Posterior cingulate gyrus (tissue), 11 donors: Measurements from ENCODE around the gene LRIF1.
"Not testable (repeated sequence)": the region's sequence is repeated elsewhere in the genome, so short reads cannot be mapped to it uniquely, and the experiment has no call there.

ENCODE experiments used
- DNase-seq, 10 donors: peaks; one replicate each; pipeline versions ENCODE4 v3.0.0 to v3.0.0-alpha.2; 2020 to 2021; ENCODE audit warnings: mixed read lengths in 3 of 10
- intact Hi-C: fragments of 100-400 bp; cut with DNase I; formaldehyde crosslinking; loops from one replicate; pipeline ENCODE4 v1.15.1; 2023

Gene LRIF1

DNA sequence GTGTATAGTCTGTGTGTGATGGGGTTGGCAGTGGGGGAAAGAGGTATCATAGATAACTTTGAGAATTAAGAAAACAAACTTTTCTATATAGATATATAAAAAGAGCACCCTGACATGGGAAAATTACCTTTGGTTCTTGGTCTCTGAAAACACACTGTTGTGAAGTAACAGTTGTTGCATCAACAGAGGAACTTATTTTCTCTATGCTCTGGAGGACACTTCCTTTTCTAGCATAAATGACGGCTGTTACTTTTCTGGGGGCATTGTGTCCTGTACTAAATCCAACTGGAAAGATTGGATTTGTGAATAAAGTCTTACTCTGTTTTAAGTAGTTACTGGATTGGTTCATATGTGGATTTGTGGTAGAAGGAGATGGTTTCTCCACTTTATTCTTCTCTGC, 12.6 kb downstream of the LRIF1 start:
- no peak for DNase-seq
- intact Hi-C loops: no loop called here

- DNase-seq: no peak
- intact Hi-C loops: no loop called here
These were observed 15.5 kb downstream of the LRIF1 start for GRCh38 chr1:110948038-110948810.

- intact Hi-C loops: no loop called here
These were observed 18.1 kb downstream of the LRIF1 start for GRCh38 chr1:110945626-110946025.

GRCh38 chr1:110944806-110945205, 18.9 kb downstream of the LRIF1 start:
- DNase-seq: no peak
- intact Hi-C loops: no loop called here

More at GRCh38 chr1:110945626-110946025, 18.1 kb downstream of the LRIF1 start:
- DNase-seq: no peak

DNA sequence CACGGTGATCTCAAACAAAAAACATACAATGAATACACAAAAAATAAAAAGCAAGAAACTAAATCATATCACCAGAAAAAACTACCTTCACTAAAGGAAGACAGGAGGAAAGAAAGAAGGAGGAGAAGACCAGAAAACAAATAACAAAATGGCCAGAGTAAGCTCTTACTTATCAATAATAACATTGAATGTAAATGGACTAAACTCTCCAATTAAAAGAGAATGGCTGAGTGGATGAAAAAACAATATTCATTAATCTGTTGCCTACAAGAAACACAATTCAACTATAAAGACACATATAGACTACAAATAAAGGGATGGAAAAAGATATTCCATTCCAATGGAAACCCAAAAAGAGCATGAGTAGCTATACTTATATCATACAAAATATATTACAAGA, 27.2 kb downstream of the LRIF1 start:
- intact Hi-C loops: no loop called here
- no peak for DNase-seq

DNA sequence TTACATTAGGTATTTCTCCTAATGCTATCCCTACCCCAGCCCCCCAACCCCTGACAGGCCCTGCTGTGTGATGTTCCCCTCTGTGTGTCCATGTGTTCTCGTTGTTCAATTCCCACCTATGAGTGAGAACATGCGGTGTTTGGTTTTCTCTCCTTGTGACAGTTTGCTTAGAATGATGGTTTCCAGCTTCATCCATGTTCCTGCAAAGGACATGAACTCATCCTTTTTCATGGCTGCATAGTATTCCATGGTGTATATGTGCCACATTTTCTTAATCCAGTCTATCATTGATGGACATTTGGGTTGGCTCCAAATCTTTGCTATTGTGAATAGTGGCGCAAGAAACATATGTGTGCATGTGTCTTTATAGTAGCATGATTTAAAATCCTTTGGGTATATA, 32.6 kb downstream of the LRIF1 start:
- intact Hi-C loops, DNase-seq: not testable (repeated sequence)

DNA sequence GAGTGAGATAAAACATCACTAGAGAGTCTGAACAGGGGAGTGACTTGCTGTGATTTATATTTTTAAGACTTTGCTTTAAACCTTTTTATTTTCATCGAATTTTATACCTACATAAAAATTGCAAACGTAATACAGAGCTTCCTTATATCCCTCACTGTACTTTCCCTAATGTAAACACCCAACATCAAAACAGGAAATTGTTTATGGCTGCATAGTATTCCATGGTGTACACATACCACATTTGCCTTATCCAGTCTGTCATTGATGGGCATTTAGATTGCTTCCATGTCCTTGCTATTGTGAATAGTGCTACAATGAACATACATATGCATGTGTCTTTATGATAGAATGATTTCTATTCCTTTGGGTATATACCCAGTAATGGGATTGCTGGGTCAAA, 34.8 kb downstream of the LRIF1 start:
- intact Hi-C loops: no loop called here
- no peak for DNase-seq

DNA sequence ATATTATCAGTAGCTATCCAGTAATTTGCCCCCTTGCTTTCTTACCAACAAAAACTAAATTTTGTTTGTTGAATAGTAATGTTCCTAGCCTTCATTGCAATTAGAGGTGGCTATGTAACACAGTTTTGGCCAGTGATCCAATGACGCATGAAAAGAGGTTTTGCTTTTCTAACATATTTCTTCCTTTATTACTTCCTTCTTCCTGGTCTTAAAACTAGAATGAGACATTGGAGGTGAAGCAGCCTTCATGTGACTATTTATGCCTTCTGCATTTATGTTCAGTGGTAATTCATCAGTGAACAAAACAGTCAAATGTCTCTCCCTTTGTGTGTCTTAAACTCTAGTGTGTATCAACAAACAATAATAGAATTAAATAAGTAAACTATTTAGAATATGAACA, 35.5 kb downstream of the LRIF1 start:
- no peak for DNase-seq

GRCh38 chr1:110927484-110928075, 36.1 kb downstream of the LRIF1 start:
- DNase-seq: no peak
- intact Hi-C loops: no loop called here

More for the DNA sequence above, 35.5 kb downstream of the LRIF1 start:
- intact Hi-C loops: no loop called here

DNA sequence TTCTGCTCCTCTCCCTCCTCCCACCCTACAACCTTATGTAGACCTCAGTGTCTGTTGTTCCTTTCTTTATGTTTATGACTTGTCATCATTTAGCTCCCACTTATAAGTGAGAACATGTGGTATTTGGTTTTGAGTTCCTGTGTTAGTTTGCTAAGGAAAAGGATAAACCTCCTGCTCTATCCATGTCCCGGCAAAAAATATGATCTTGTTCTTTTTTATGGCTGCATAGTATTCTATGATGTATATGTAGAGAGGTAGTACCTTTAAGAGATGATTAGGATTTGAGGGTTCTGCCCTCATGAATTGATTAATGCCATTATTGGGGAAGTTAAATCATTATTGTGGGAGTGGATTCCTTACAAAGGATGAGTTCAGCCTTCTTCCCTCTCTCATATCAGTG, 41.8 kb downstream of the LRIF1 start:
- intact Hi-C loops: no loop called here
- no peak for DNase-seq

GRCh38 chr1:110918016-110918415, 45.7 kb downstream of the LRIF1 start:
- DNase-seq: no peak
- intact Hi-C loops: no loop called here

GRCh38 chr1:110916669-110917306, 46.9 kb downstream of the LRIF1 start:
- DNase-seq: no peak
- intact Hi-C loops: no loop called here

DNA sequence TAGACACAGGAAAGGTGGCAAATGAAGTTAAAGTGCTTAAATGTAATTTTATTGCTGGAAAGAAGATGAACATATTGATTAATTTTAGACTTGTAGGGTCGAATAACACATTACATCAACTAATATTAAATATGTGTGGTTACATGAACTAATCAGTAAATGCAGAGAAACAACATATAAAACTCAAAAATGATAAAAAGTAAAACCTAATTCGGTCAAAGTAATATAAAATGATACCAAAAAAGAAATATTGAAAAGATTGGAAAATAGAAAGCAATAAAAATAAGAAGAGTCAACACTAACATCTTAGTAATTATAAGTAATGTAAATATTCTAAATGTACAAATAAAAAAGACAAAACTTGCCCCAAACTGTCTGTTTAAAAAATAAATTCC, 47.5 kb downstream of the LRIF1 start:
- intact Hi-C loops: no loop called here
- DNase-seq: no peak

DNA sequence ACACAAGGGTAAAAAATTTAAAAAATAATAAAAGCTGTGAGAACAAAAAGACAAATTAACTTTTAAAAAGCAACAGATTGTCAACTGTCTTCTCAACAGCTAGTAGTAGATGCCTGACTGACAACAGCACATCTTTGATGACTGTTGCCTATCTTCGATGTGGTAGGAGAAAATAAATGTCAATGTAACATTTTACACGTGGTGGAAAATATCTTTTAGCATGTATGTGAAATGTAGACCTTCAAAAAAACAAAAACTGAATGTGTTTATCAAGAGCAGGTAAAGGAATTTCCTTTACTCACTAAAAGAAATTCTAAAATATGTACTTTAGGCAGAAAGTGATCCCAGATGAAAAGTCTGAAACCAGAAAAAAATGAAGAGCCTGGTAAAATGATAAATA, 47.9 kb downstream of the LRIF1 start:
- no peak for DNase-seq
- intact Hi-C loops: no loop called here

DNA sequence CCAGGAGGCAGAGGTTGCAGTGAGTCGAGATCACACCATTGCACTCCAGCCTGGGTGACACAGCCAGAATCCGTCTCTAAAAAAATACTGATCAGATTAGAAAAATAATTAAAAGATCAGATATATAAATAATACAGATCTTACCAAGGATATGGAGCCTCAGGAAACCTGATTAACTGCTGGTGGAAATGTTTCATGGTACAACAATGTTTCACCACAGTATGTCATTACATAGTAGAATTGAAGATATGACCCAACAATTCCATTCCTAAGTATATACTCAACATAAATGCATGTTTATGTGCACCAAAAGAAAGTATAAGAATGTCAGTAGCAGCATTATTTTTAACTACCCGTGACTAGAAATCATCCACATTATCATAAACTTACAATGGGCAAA, 49.0 kb downstream of the LRIF1 start:
- DNase-seq: no peak
- intact Hi-C loops: no loop called here

DNA sequence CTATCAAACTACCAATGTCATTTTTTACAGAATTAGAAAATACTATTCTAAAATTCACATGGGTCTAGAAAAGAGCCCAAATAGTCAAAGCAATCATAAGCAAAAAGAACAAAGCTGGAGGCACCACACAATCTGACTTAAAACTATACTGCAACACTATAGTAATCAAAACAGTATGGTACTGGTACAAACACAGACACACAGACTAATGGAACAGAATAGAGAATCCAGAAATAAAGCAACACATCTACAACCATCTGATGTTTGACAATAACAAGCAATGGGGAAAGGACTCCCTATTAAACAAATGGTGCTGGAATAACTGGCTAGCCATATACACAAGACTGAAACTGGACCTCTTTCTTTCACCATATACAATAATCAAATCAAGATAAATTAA, 50.9 kb downstream of the LRIF1 start:
- intact Hi-C loops: no loop called here

DNA sequence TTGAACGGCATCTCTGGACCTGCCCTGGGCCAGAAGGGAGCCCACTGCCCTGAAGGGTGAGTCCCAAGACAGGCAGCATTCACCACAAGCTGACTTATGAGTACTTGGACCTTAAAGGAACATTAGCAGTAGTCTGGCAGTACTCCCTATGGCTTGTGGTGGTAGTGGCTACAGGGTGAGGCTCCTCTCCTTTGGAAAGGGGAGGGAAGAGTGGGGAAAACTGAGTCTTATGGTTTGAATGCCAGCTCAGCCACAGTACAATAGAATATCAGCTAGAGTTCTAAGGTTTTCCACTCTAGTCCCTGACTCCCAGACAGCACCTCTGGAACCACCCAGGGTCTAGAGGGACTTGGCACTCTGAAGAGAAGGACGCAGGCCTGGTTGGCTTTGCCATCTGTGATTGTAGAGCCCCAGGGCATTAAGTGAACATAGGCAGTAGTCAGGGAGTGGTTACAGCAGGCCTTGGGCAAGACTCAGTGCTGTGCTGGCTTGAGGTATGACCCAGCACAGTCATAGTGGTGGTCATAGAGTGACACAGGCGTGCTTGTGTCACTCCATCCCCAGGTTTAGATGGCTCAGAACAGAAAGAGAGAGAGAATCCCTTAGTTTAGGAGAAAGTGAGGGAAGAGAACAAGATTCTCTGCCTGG, 59.7 kb downstream of the LRIF1 start:
- intact Hi-C loops: no loop called here
- no peak for DNase-seq

More for the DNA sequence above, 50.9 kb downstream of the LRIF1 start:
- DNase-seq: no peak

DNA sequence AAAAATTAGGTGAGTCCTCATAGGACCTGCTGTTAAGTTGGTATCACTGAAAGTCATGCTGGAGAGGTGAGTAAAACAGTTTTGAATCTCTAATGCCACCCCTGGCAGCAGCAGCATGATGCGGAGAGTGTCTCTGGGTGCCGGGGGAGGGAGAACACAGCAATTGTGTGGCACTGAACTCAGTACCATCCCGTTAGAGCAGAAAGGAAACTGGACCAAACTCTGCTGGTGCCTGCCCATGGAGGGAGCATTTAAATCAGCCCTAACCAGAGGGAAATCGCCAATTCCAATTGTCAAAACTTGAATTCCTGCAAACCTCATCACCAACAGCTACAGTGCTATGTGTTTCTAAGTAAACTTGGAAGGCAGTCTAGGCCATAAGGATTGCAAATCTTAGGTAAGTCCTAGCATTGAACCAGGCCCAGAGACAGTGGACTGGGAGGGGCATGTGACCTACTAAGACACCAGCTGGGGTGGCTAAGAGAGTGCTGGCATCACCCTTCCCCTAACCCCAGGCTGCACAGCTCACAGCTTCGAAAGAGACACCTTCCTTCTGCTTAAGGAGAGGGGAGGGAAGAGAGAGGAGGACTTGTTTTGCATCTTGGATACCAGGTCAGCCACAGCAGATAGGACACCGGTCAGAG, 60.8 kb downstream of the LRIF1 start:
- intact Hi-C loops: no loop called here
- DNase-seq: no peak

DNA sequence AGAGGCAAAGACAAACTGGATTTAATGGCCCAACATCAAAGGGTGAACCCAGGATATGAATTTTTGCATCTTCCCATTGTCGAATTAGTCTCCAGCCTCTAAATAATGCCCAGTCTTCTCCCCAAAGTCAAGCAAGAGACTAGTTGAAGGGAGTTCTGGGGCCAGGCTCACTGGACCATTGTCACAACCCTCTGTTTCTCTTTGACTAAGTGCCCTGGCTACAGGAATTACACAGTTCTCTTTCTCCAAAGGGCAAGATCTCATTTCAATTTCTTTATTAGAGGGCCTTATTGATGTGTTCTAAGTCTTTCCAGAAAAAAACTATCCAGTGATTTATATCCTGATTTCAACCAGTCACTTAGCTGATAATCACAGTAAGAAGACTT, 64.3 kb downstream of the LRIF1 start:
- DNase-seq: no peak
- intact Hi-C loops: no loop called here

DNA sequence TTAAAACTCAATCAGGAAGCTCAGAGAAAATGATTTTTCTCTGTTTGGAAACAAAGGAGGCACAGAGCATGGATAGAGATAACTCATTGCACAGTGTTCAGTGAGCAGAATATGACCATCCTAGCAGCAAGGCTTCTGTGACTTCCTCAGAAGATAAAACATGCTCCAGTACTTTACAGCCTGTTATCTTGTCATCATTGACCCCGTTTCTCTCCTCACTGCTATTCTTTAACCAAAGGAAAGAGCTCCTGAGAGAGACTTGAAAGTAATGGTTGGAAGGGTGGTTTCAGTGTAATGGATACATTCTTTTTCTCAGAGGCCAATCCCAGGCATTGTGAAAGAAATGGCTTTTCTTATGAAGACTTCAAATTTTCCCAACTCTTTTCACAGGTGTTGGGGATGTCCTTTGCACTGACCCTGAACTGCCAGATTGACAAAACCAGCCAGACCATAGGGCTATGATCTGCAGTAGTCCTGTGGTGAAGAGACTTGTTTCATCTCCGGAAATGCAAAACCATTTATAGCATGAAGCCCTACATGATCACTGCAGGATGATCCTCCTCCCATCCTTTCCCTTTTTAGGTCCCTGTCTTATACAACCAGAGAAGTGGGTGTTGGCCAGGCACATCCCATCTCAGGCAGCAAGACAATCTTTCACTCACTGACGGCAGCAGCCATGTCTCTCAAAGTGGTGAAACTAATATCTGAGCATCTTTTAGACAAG, 64.8 kb downstream of the LRIF1 start:
- intact Hi-C loops: no loop called here
- DNase-seq: no peak
